ENCODE measurements around the gene MTMR3.
"Not testable (repeated sequence)": the region's sequence is repeated elsewhere in the genome, so short reads cannot be mapped to it uniquely, and the experiment has no call there.

The MTMR3 gene

GRCh38 chr22:30061094-30061493, 178.1 kb downstream of the MTMR3 start:
- DNase-seq, result not testable (repeated sequence)

GRCh38 chr22:30062259-30062658, 179.3 kb downstream of the MTMR3 start:
- no peak for DNase-seq

- DNase-seq, result no peak
Measured at GRCh38 chr22:30062950-30063349, 180.0 kb downstream of the MTMR3 start.

DNA sequence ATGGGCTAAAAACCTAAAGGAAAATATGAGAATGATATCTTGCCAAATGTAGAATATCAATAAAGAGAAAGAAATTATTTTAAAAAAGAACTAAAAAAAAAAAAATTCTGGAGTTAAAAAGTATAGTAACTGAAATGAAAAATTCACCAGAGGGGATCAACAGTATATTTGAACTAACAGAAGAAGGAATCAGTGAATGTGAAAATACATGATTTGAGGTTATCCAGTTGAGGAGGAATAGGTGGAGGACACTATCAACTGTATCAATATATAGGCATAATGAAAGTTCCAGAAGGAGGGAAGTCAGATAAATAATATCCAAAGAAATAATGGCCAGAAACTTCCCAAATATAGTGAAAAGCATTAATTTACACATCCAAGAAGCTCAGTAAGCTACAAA, 181.2 kb downstream of the MTMR3 start:
- DNase-seq, result no peak

GRCh38 chr22:30073743-30074142, 190.8 kb downstream of the MTMR3 start:
- DNase-seq, result no peak

DNA sequence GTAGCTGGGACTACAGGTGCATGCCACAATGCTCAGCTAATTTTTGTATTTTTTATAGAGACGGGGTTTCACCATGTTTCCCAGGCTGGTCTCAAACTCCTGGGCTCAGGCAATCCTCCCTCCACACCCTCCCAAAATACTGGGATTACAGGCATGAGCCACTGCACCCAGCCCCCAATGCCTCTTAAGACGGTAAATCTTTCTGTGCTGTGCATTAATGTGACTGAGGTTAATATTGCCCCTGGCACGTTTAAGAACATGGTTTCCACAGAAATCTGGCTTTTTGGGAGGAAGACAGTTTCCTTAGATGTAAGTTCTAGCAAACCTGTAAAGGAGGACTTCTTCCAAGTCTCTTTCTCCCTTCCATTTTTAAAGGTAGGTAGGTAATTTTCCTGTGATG, 191.2 kb downstream of the MTMR3 start:
- no peak for DNase-seq

- DNase-seq, result no peak
Measured at GRCh38 chr22:30074994-30075393, 192.0 kb downstream of the MTMR3 start.

GRCh38 chr22:30077279-30077880, 194.4 kb downstream of the MTMR3 start:
- no peak for DNase-seq

GRCh38 chr22:30078320-30079311, 195.6 kb downstream of the MTMR3 start:
- DNase-seq, result peak; percentile 19

DNA sequence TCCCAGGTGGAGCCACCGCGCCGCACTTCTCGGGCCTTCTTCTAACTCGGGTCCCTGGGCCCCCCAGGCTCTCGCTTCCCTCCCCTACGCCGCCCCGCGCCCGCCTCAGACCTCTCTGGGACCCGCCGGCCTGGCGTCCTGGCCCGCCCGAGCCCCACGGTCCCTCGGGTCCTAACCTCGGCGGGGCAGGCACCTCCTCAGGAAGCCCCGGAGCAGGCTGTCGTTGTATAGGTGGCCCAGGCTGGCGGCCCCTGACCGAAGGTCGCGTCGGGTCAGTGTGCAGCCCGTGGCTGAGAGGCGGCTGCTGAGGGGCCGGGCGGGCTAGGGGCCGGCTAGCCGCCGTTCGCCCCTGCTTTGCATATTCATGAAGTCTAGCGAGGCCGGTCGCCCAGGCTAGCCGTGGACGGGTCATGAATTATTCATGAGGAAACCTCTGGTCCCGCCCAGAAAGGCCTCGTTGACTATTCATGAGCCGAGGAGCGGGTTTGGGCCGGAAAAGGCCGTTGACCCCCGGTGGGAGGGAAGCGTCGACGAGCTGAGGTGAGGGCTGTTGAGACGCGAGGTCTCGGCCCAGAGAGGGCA, 197.1 kb downstream of the MTMR3 start, which contains the start of gene HORMAD2:
TSS of gene HORMAD2 (plus strand) at position 513 of the 582 bp plus-strand sequence. CDS start 13,489 bp downstream, outside the sequence.
- no peak for DNase-seq
